PC-9 (cell line): Measurements from ENCODE around the gene PCNP.

Experiments
- CTCF ChIP-seq: fragments of 200-600 bp; sonication (generic); conservative IDR thresholded peaks from 2 replicates; pipeline ENCODE4 v1.6.1; 2017; ENCODE audit warnings: mixed run types, antibody characterized with exemption, mild to moderate bottlenecking, moderate library complexity
- EZH2 ChIP-seq: fragments of 200-600 bp; sonication (generic); IDR thresholded peaks from 2 replicates; pipeline ENCODE4 v1.8.0; 2017; ENCODE audit warnings: antibody characterized with exemption, low read depth

- TF ChIP-seq CTCF (no peak), EZH2 (no peak)
These were observed 61.4 kb downstream of the PCNP start for GRCh38 chr3:101635345-101635744.
